GM12891 (cell line): Measurements from ENCODE around the gene SNAP25.

Experiments used
- DNase-seq: peaks from one replicate; pipeline ENCODE4 v3.0.0; 2011; ENCODE audit warnings: low spot score; ENCODE audit not compliant: insufficient read length
- FAIRE-seq: peaks from 2 replicates; lab custom pipeline; 2011; peaks lifted over from hg19 to GRCh38; lab: Jason Lieb, UNC
- PAX5 ChIP-seq: IDR thresholded peaks from 2 replicates; pipeline ENCODE4 v1.6.1; 2011; ENCODE audit warnings: low read length, moderate library complexity, mild to moderate bottlenecking; ENCODE audit not compliant: insufficient read depth, severe bottlenecking
- POLR2A ChIP-seq: IDR thresholded peaks from 2 replicates; pipeline ENCODE4 v1.6.1; 2011; ENCODE audit warnings: low read depth, low read length, control low read depth
- POLR2AphosphoS5 ChIP-seq: IDR thresholded peaks from 2 replicates; pipeline ENCODE4 v1.6.1; 2011; ENCODE audit warnings: low read depth, low read length, control low read depth
- POU2F2 ChIP-seq: IDR thresholded peaks from 2 replicates; pipeline ENCODE4 v1.6.1; 2011; ENCODE audit warnings: low read depth, mild to moderate bottlenecking, control low read depth, low read length, moderate library complexity
- SPI1 ChIP-seq: IDR thresholded peaks from 2 replicates; pipeline ENCODE4 v1.6.1; 2011; ENCODE audit warnings: low read depth, low read length, control low read depth
- TAF1 ChIP-seq: IDR thresholded peaks from 2 replicates; pipeline ENCODE4 v1.6.1; 2011; ENCODE audit warnings: low read depth, low read length, control low read depth

Gene SNAP25

GRCh38 chr20:10276878-10277580 is 58.4 kb downstream of the SNAP25 start:
- TF ChIP-seq POLR2AphosphoS5 (no peak), SPI1 (no peak), TAF1 (no peak), PAX5 (no peak), POLR2A (no peak), POU2F2 (no peak)
- DNase-seq (no peak), FAIRE-seq (no peak)

GRCh38 chr20:10277616-10278015 is 59.0 kb downstream of the SNAP25 start:
- no peak for TF ChIP-seq POLR2AphosphoS5
- no peak for TF ChIP-seq POU2F2
- no peak for TF ChIP-seq SPI1
- no peak for TF ChIP-seq PAX5
- no peak for TF ChIP-seq POLR2A
- no peak for TF ChIP-seq TAF1
- DNase-seq (no peak), FAIRE-seq (no peak)

- no peak for DNase-seq
- no peak for FAIRE-seq
- no peak for TF ChIP-seq POU2F2
- no peak for TF ChIP-seq SPI1
- no peak for TF ChIP-seq POLR2AphosphoS5
- no peak for TF ChIP-seq POLR2A
Observed at GRCh38 chr20:10278412-10278811, 59.8 kb downstream of the SNAP25 start.

GRCh38 chr20:10280018-10280908 is 61.6 kb downstream of the SNAP25 start:
- DNase-seq (no peak), FAIRE-seq (no peak)
- no peak for TF ChIP-seq TAF1
- TF ChIP-seq POU2F2: no peak
- TF ChIP-seq POLR2AphosphoS5: no peak
- no peak for TF ChIP-seq PAX5
- TF ChIP-seq SPI1: no peak
- no peak for TF ChIP-seq POLR2A

GRCh38 chr20:10281911-10282310 is 63.3 kb downstream of the SNAP25 start:
- FAIRE-seq: no peak
- no peak for TF ChIP-seq PAX5
- TF ChIP-seq SPI1: no peak
- TF ChIP-seq POU2F2: no peak
- TF ChIP-seq TAF1: no peak
- TF ChIP-seq POLR2AphosphoS5: no peak
- no peak for TF ChIP-seq POLR2A
- DNase-seq: no peak

GRCh38 chr20:10282979-10283456 is 64.4 kb downstream of the SNAP25 start:
- FAIRE-seq (no peak), DNase-seq (no peak)

GRCh38 chr20:10286356-10286755 is 67.7 kb downstream of the SNAP25 start:
- TF ChIP-seq POLR2A (no peak), TAF1 (no peak), SPI1 (no peak), POU2F2 (no peak), PAX5 (no peak), POLR2AphosphoS5 (no peak)
- FAIRE-seq (no peak), DNase-seq (no peak)

More at GRCh38 chr20:10282979-10283456, 64.4 kb downstream of the SNAP25 start:
- no peak for TF ChIP-seq PAX5
- no peak for TF ChIP-seq POU2F2
- TF ChIP-seq TAF1: no peak
- TF ChIP-seq SPI1: no peak
- no peak for TF ChIP-seq POLR2AphosphoS5
- TF ChIP-seq POLR2A: no peak

- FAIRE-seq (no peak), DNase-seq (no peak)
- TF ChIP-seq POLR2A: no peak
- no peak for TF ChIP-seq POLR2AphosphoS5
- no peak for TF ChIP-seq PAX5
- TF ChIP-seq TAF1: no peak
Observed at GRCh38 chr20:10288421-10288820, 69.8 kb downstream of the SNAP25 start.

GRCh38 chr20:10288954-10289646 is 70.5 kb downstream of the SNAP25 start:
- DNase-seq (no peak), FAIRE-seq (no peak)
- TF ChIP-seq POLR2AphosphoS5 (no peak), SPI1 (no peak), PAX5 (no peak), POLR2A (no peak), POU2F2 (no peak), TAF1 (no peak)
